ENCODE results near the gene GH2.

GRCh38 chr17:63841350-63842172 is 40.2 kb downstream of the GH2 start:
- TF ChIP-seq, protein P1, sequence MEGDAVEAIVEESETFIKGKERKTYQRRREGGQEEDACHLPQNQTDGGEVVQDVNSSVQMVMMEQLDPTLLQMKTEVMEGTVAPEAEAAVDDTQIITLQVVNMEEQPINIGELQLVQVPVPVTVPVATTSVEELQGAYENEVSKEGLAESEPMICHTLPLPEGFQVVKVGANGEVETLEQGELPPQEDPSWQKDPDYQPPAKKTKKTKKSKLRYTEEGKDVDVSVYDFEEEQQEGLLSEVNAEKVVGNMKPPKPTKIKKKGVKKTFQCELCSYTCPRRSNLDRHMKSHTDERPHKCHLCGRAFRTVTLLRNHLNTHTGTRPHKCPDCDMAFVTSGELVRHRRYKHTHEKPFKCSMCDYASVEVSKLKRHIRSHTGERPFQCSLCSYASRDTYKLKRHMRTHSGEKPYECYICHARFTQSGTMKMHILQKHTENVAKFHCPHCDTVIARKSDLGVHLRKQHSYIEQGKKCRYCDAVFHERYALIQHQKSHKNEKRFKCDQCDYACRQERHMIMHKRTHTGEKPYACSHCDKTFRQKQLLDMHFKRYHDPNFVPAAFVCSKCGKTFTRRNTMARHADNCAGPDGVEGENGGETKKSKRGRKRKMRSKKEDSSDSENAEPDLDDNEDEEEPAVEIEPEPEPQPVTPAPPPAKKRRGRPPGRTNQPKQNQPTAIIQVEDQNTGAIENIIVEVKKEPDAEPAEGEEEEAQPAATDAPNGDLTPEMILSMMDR (IDR thresholded peaks at IDR 0.05): no peak
- TF ChIP-seq POLR2A (IDR thresholded peaks at IDR 0.05) (no peak), EP300 (IDR thresholded peaks at IDR 0.05) (no peak)
